ENCODE results near the gene ADAMTS16.

The ADAMTS16 gene

GRCh38 chr5:5344606-5345005 is 204.5 kb downstream of the ADAMTS16 start:
- no peak for DNase-seq (ENCODE audit: low read depth)

- no peak for DNase-seq (ENCODE audit: low read depth)
These were observed 207.3 kb downstream of the ADAMTS16 start for GRCh38 chr5:5347442-5347841.

- DNase-seq (ENCODE audit: low read depth), result no peak
These were observed 208.0 kb downstream of the ADAMTS16 start for GRCh38 chr5:5348135-5348534.

GRCh38 chr5:5348576-5348975 is 208.4 kb downstream of the ADAMTS16 start:
- no peak for DNase-seq (ENCODE audit: low read depth)

- no peak for DNase-seq (ENCODE audit: low read depth)
These were observed 210.0 kb downstream of the ADAMTS16 start for GRCh38 chr5:5350101-5350500.

GRCh38 chr5:5351288-5351979 is 211.3 kb downstream of the ADAMTS16 start:
- no peak for DNase-seq (ENCODE audit: low read depth)

GRCh38 chr5:5352675-5353074 is 212.5 kb downstream of the ADAMTS16 start:
- no peak for DNase-seq (ENCODE audit: low read depth)

- DNase-seq (ENCODE audit: low read depth), result no peak
These were observed 213.6 kb downstream of the ADAMTS16 start for GRCh38 chr5:5353681-5354080.

- DNase-seq (ENCODE audit: low read depth), result no peak
These were observed 216.6 kb downstream of the ADAMTS16 start for GRCh38 chr5:5356765-5357164.

GRCh38 chr5:5359618-5360017 is 219.5 kb downstream of the ADAMTS16 start:
- no peak for DNase-seq (ENCODE audit: low read depth)

GRCh38 chr5:5360363-5360940 is 220.3 kb downstream of the ADAMTS16 start:
- no peak for DNase-seq (ENCODE audit: low read depth)

- DNase-seq (ENCODE audit: low read depth), result no peak
These were observed 220.9 kb downstream of the ADAMTS16 start for GRCh38 chr5:5360941-5361520.

GRCh38 chr5:5363045-5363444 is 222.9 kb downstream of the ADAMTS16 start:
- no peak for DNase-seq (ENCODE audit: low read depth)

GRCh38 chr5:5364932-5365331 is 224.8 kb downstream of the ADAMTS16 start:
- no peak for DNase-seq (ENCODE audit: low read depth)

GRCh38 chr5:5367739-5368138 is 227.6 kb downstream of the ADAMTS16 start:
- DNase-seq (ENCODE audit: low read depth), result no peak

- DNase-seq (ENCODE audit: low read depth), result no peak
These were observed 229.0 kb downstream of the ADAMTS16 start for GRCh38 chr5:5369051-5369605.
